Measurements from ENCODE around the gene GOLGA8N. TPM values are rescaled to one million over a fixed set of nuclear protein-coding genes. Genes with fewer than 3 reads are reported as not detected.

GOLGA8N gene
- total RNA-seq, 4 donors from 2014 or later, result 11.0 to 27.3 (median 13.7) TPM

- no peak overlapping the region for H3K27ac ChIP-seq
- H3K27me3 ChIP-seq, result peaks cover 0 to 19% of the 10 kb centered on the region in 2 donors
- no peaks in the 10 kb centered on the region for H3K9me3 ChIP-seq
- no peak for DNase-seq (ENCODE audit: low spot score in 2 of 2)
- WGBS, 2 donors, result 77% methylated on average over 5 of the region's 5 CpGs
- peaks cover 0 to 9% (median 0%) of the 10 kb centered on the region in 4 donors for H3K4me1 ChIP-seq
- no peak overlapping the region for H3K4me3 ChIP-seq
- TF ChIP-seq CTCF (IDR thresholded peaks at IDR 0.05), result no peak
- TF ChIP-seq POLR2A (IDR thresholded peaks at IDR 0.05), result no peak
- TF ChIP-seq EP300 (IDR thresholded peaks at IDR 0.05), result no peak
- H3K36me3 ChIP-seq, result no peaks in the 10 kb centered on the region
These were observed 49.6 kb downstream of the GOLGA8N start for GRCh38 chr15:32642667-32643435.

GRCh38 chr15:32643907-32644445 is 50.7 kb downstream of the GOLGA8N start:
- no peak overlapping the region for H3K4me3 ChIP-seq
- DNase-seq (ENCODE audit: low spot score in 2 of 2), result no peak
- no peaks in the 10 kb centered on the region for H3K9me3 ChIP-seq
- H3K36me3 ChIP-seq, result no peaks in the 10 kb centered on the region
- no peak overlapping the region for H3K27ac ChIP-seq
- peaks cover 0 to 19% of the 10 kb centered on the region in 2 donors for H3K27me3 ChIP-seq
- WGBS, 2 donors, result 97% methylated on average over 1 of the region's 1 CpG
- no peak for TF ChIP-seq POLR2A (IDR thresholded peaks at IDR 0.05)
- no peak for TF ChIP-seq EP300 (IDR thresholded peaks at IDR 0.05)
- no peak for TF ChIP-seq CTCF (IDR thresholded peaks at IDR 0.05)
- H3K4me1 ChIP-seq, result peaks cover 0 to 9% (median 0%) of the 10 kb centered on the region in 4 donors

- Histone ChIP-seq H3K27me3 (peaks cover 0 to 19% of the 10 kb centered on the region in 2 donors), H3K27ac (no peak overlapping the region), H3K36me3 (no peaks in the 10 kb centered on the region), H3K9me3 (no peaks in the 10 kb centered on the region), H3K4me3 (no peak overlapping the region), H3K4me1 (peaks cover 0 to 9% (median 0%) of the 10 kb centered on the region in 4 donors)
- no peak for DNase-seq (ENCODE audit: low spot score in 2 of 2)
- no peak for TF ChIP-seq POLR2A (IDR thresholded peaks at IDR 0.05)
- TF ChIP-seq CTCF (IDR thresholded peaks at IDR 0.05), result no peak
- no peak for TF ChIP-seq EP300 (IDR thresholded peaks at IDR 0.05)
- WGBS, 2 donors, result 53% methylated on average over 5 of the region's 5 CpGs
These were observed 53.0 kb downstream of the GOLGA8N start for GRCh38 chr15:32646291-32646690.

- Histone ChIP-seq H3K9me3 (no peaks in the 10 kb centered on the region), H3K4me3 (no peak overlapping the region), H3K36me3 (no peaks in the 10 kb centered on the region), H3K27ac (no peak overlapping the region), H3K4me1 (no peaks in the 10 kb centered on the region), H3K27me3 (no peaks in the 10 kb centered on the region)
- TF ChIP-seq CTCF (IDR thresholded peaks at IDR 0.05) (no peak), EP300 (IDR thresholded peaks at IDR 0.05) (no peak), POLR2A (IDR thresholded peaks at IDR 0.05) (no peak)
- DNase-seq (ENCODE audit: low spot score in 2 of 2), result no peak
- WGBS, 2 donors, result 42 to 49% methylated on average over 5 of the region's 5 CpGs
These were observed 56.1 kb downstream of the GOLGA8N start for GRCh38 chr15:32649342-32649741.

- no peak overlapping the region for H3K27ac ChIP-seq
- no peak overlapping the region for H3K4me3 ChIP-seq
- 42 to 44% methylated on average over 5 to 6 of the region's 6 CpGs for WGBS, 2 donors
- no peaks in the 10 kb centered on the region for H3K27me3 ChIP-seq
- DNase-seq (ENCODE audit: low spot score in 2 of 2), result no peak
- no peaks in the 10 kb centered on the region for H3K9me3 ChIP-seq
- no peaks in the 10 kb centered on the region for H3K4me1 ChIP-seq
- TF ChIP-seq CTCF (IDR thresholded peaks at IDR 0.05) (peak; percentile 48 to 88 (median 72)), EP300 (IDR thresholded peaks at IDR 0.05) (no peak), POLR2A (IDR thresholded peaks at IDR 0.05) (no peak)
- H3K36me3 ChIP-seq, result no peaks in the 10 kb centered on the region
These were observed 58.1 kb downstream of the GOLGA8N start for GRCh38 chr15:32651229-32651837.
